SK-N-SH (cell line): Measurements from ENCODE around the gene MCF2L2. TPM values are rescaled to one million over a fixed set of nuclear protein-coding genes. Genes with fewer than 3 reads are reported as not detected.
"Not testable (repeated sequence)": the region's sequence is repeated elsewhere in the genome, so short reads cannot be mapped to it uniquely, and the experiment has no call there.

Source experiments
- CTCF ChIA-PET: fragments of 300-600, 350-600 bp; formaldehyde crosslinking; extraction: SDS; loops from one replicate; lab custom pipeline; 2021; lab: Yijun Ruan, JAX
- POLR2A ChIA-PET: fragments of 350-600 bp; sonication (Branson Sonifier 250); formaldehyde crosslinking; extraction: SDS; loops from one replicate; lab custom pipeline; 2020; ENCODE audit warnings: antibody characterized with exemption, inconsistent platforms; lab: Yijun Ruan, JAX
- DNase-seq: peaks from one replicate; pipeline ENCODE4 v3.0.0; 2012
- H2AFZ ChIP-seq: fragments of 200-600 bp; sonication (generic); 2 replicates; pipeline ENCODE4 v1.8.1; 2016; ENCODE audit warnings: antibody characterized with exemption, mild to moderate bottlenecking, low read depth
- H3F3A ChIP-seq: fragments of 200-600 bp; sonication (generic); replicated peaks from 2 replicates; pipeline ENCODE3; 2016; ENCODE audit warnings: antibody characterized with exemption, mild to moderate bottlenecking; ENCODE audit not compliant: insufficient read depth
- H3K27ac ChIP-seq, 2 experiments: fragments of 200-500 bp in 1 of 2; fragments of 200-600 bp in 1 of 2; sonication (Bioruptor generic) in 1 of 2; sonication (generic), shearing (Covaris generic) in 1 of 2; 2 replicates each; pipeline versions ENCODE4 v1.5.1 to v1.6.1; 2014 to 2016; ENCODE audit warnings: low read depth in 2 of 2, inconsistent platforms in 1 of 2, low read length in 1 of 2, mild to moderate bottlenecking in 1 of 2, mixed read lengths in 1 of 2
- H3K27me3 ChIP-seq: fragments of 200-600 bp; sonication (generic), shearing (Covaris generic); 2 replicates; pipeline ENCODE4 v1.6.1; 2016; ENCODE audit warnings: mixed run types; ENCODE audit not compliant: insufficient read depth
- H3K36me3 ChIP-seq, 2 experiments: fragments of 200-500 bp in 1 of 2; fragments of 200-600 bp in 1 of 2; sonication (Bioruptor generic) in 1 of 2; sonication (generic) in 1 of 2; replicated peaks in 1 of 2; 2 replicates each; pipeline versions ENCODE3 to v1.5.1; 2014 to 2016; ENCODE audit warnings: low read length in 1 of 2, mild to moderate bottlenecking in 1 of 2; ENCODE audit not compliant: insufficient read depth in 2 of 2, control insufficient read depth in 1 of 2
- H3K4me1 ChIP-seq, 2 experiments: fragments of 200-500 bp in 1 of 2; fragments of 200-600 bp in 1 of 2; sonication (Bioruptor generic) in 1 of 2; sonication (generic), shearing (Covaris generic) in 1 of 2; 2 replicates each; pipeline versions ENCODE4 v1.5.1 to v1.6.1; 2014 to 2016; ENCODE audit warnings: low read depth in 1 of 2, low read length in 1 of 2, mixed run types in 1 of 2; ENCODE audit not compliant: insufficient read depth in 2 of 2, control insufficient read depth in 1 of 2
- H3K4me2 ChIP-seq: fragments of 200-600 bp; sonication (generic), shearing (Covaris generic); 2 replicates; pipeline ENCODE4 v1.6.1; 2017; ENCODE audit warnings: mixed run types
- H3K4me3 ChIP-seq, 2 experiments: fragments of 200-500 bp in 1 of 2; fragments of 200-600 bp in 1 of 2; sonication (Bioruptor generic) in 1 of 2; sonication (generic), shearing (Covaris generic) in 1 of 2; 2 replicates each; pipeline versions ENCODE4 v1.5.1 to v1.8.1; 2014 to 2016; ENCODE audit warnings: low read depth in 2 of 2, inconsistent platforms in 1 of 2, low read length in 1 of 2, mild to moderate bottlenecking in 1 of 2, mixed read lengths in 1 of 2, moderate library complexity in 1 of 2
- H3K79me2 ChIP-seq: fragments of 200-600 bp; sonication (generic); 2 replicates; pipeline ENCODE4 v1.8.1; 2017; ENCODE audit warnings: mild to moderate bottlenecking; ENCODE audit not compliant: insufficient read depth
- H3K9ac ChIP-seq: fragments of 200-600 bp; sonication (generic); 2 replicates; pipeline ENCODE4 v1.6.1; 2017; ENCODE audit warnings: mixed run types
- H3K9me2 ChIP-seq: fragments of 200-600 bp; sonication (generic); 2 replicates; pipeline ENCODE4 v1.6.1; 2017; ENCODE audit warnings: mixed run types
- H3K9me3 ChIP-seq: fragments of 200-600 bp; sonication (generic); 2 replicates; pipeline ENCODE4 v1.6.1; 2017; ENCODE audit warnings: mixed run types, mild to moderate bottlenecking, moderate library complexity
- H4K20me1 ChIP-seq: fragments of 200-600 bp; sonication (generic); 2 replicates; pipeline ENCODE4 v1.6.1; 2017; ENCODE audit warnings: mild to moderate bottlenecking, mixed run types; ENCODE audit not compliant: insufficient read depth
- CHD2 ChIP-seq: fragments of 150-350 bp; IDR thresholded peaks from 2 replicates; pipeline ENCODE4 v1.6.1; 2018; ENCODE audit warnings: low read length; ENCODE audit not compliant: partially characterized antibody
- EP300 ChIP-seq, 2 experiments: IDR thresholded peaks; 2 replicates each; pipeline versions ENCODE4 v1.4.0 to v1.6.1; 2012; ENCODE audit warnings: borderline replicate concordance in 1 of 2, low read depth in 1 of 2, low read length in 1 of 2
- FOXJ3 ChIP-seq: sonication (generic); formaldehyde crosslinking; IDR thresholded peaks from 2 replicates; pipeline ENCODE4 v1.5.1; 2020; ENCODE audit warnings: mild to moderate bottlenecking, missing genetic modification reagents
- GATA2 ChIP-seq: sonication (generic); formaldehyde crosslinking; IDR thresholded peaks from 2 replicates; pipeline ENCODE4 v1.5.0; 2020; ENCODE audit warnings: mild to moderate bottlenecking, missing genetic modification reagents
- MAX ChIP-seq: IDR thresholded peaks from 2 replicates; pipeline ENCODE4 v1.4.0; 2012; ENCODE audit warnings: low read depth
- MEF2A ChIP-seq: IDR thresholded peaks from 2 replicates; pipeline ENCODE4 v1.4.0; 2012; ENCODE audit warnings: low read depth, borderline replicate concordance
- MXI1 ChIP-seq: IDR thresholded peaks from 2 replicates; pipeline ENCODE4 v1.6.1; 2012; ENCODE audit warnings: mild to moderate bottlenecking, low read depth, low read length, improper control_type of control experiment
- RXRA ChIP-seq: IDR thresholded peaks from 2 replicates; pipeline ENCODE4 v1.4.0; 2012; ENCODE audit warnings: low read depth, mild to moderate bottlenecking, borderline replicate concordance
- SIN3A ChIP-seq: IDR thresholded peaks from 2 replicates; pipeline ENCODE4 v1.6.1; 2012; ENCODE audit warnings: low read depth, mild to moderate bottlenecking, low read length, moderate library complexity, borderline replicate concordance
- TAF1 ChIP-seq: IDR thresholded peaks from 2 replicates; pipeline ENCODE4 v1.6.1; 2012; ENCODE audit warnings: low read depth, mild to moderate bottlenecking, low read length, moderate library complexity, borderline replicate concordance
- YY1 ChIP-seq: IDR thresholded peaks from 2 replicates; pipeline ENCODE4 v1.4.0; 2012; ENCODE audit warnings: low read depth, mild to moderate bottlenecking
- WGBS: methylation state at CpG from one replicate; pipeline ENCODE4 v1.1.6; 2017; ENCODE audit warnings: low lambda C conversion rate; 5-methylcytosine and 5-hydroxymethylcytosine counted together
- polyA plus RNA-seq, 3 experiments: library from polyadenylated mRNA; depleted of rRNA; stranded (reverse); fragments of >200 nt; gene quantifications; 2 replicates each; pipeline ENCODE4 v1.2.3, GENCODE V29; 2012

Gene MCF2L2, protein sequence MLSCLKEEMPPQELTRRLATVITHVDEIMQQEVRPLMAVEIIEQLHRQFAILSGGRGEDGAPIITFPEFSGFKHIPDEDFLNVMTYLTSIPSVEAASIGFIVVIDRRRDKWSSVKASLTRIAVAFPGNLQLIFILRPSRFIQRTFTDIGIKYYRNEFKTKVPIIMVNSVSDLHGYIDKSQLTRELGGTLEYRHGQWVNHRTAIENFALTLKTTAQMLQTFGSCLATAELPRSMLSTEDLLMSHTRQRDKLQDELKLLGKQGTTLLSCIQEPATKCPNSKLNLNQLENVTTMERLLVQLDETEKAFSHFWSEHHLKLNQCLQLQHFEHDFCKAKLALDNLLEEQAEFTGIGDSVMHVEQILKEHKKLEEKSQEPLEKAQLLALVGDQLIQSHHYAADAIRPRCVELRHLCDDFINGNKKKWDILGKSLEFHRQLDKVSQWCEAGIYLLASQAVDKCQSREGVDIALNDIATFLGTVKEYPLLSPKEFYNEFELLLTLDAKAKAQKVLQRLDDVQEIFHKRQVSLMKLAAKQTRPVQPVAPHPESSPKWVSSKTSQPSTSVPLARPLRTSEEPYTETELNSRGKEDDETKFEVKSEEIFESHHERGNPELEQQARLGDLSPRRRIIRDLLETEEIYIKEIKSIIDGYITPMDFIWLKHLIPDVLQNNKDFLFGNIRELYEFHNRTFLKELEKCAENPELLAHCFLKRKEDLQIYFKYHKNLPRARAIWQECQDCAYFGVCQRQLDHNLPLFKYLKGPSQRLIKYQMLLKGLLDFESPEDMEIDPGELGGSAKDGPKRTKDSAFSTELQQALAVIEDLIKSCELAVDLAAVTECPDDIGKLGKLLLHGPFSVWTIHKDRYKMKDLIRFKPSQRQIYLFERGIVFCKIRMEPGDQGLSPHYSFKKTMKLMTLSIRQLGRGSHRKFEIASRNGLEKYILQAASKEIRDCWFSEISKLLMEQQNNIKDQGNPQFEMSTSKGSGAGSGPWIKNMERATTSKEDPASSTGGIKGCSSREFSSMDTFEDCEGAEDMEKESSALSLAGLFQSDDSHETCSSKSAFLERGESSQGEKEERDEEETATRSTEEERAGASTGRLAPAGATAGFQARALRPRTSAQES
- 0.56 and 0.75 TPM in 2 replicates for polyA plus RNA-seq (2012; rRNA removed)
- polyA plus RNA-seq (2012; cell fraction: cytosol; rRNA removed) = 0.35 and 0.42 TPM in 2 replicates
- 1.8 and 2.7 TPM in 2 replicates for polyA plus RNA-seq (2012; cell fraction: nucleus; rRNA removed)

DNA sequence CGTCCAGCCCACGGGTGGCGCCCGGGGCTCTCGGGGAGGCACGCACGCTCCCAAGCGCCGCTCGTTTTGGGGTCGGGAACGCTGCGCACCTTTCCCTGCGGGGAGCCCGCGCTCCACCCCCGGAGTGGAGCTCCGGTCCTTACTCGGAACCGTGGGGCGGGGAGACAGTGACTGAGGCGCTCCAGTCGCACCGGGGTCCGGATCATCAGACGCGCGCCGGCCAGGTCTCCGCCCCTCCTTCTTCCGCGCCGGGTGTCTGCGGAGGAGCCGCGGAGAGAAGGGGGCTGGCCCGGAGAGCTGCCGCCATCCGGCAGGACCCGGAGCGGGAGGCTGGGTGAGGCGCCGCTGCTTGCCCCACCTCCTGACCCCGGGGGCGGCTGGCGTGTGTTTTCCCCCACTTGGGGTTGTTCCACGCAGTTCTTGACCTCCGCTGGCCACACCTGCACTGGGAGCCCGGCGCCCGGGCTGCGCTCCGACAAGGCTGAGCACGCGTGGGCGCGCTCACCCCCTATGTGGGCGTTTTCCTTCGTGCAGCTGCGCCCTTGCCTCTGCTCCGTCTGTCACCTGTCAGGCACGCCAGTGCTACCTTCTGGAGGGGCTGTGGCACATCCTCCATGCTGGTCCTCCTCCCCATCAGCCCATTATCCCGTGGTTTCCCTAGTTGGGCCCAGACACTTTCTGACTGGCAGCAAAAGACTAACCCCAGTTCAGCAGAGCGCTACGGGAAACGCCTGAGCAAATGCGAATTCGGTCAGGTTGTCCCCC lies at the start of gene MCF2L2:
TSS of gene MCF2L2 (minus strand) at position 173 of the 765 bp plus-strand sequence. CDS start 642 bp downstream, outside the sequence.
- Histone ChIP-seq H3K36me3 (no peaks in the 10 kb centered on the region), H3K4me3 (peak within 1 kb of the TSS; percentile 79 to 87), H2AFZ (peak within 1 kb of the TSS; percentile 92), H3K27me3 (peaks cover 5% of the 10 kb centered on the region; the same call in 1 of the 2 replicates), H4K20me1 (no peaks in the 10 kb centered on the region), H3K4me2 (peak within 1 kb of the TSS; percentile 95), H3K9me3 (no peaks in the 10 kb centered on the region), H3K4me1 (peaks cover 0 to 12% of the 10 kb centered on the region in 2 experiments; a peak in 1 of 4 replicates), H3K27ac (peak within 1 kb of the TSS in 1 of 2 experiments; percentile 51; a peak in 2 of 4 replicates), H3F3A (peaks cover 4% of the 10 kb centered on the region), H3K9ac (peak within 1 kb of the TSS; percentile 58), H3K9me2 (no peaks in the 10 kb centered on the region), H3K79me2 (no peaks in the 10 kb centered on the region)
- ChIA-PET CTCF (interaction anchor here (1.0 to 1.8 kb wide), 9 partner anchors 10 to 339 kb away, joined by 3 to 8 read pairs (median 4); no protein-coding TSS in a partner anchor), POLR2A (interaction anchor here (0.6 to 1.6 kb wide), 6 partner anchors 9 to 174 kb away, joined by 3 to 4 read pairs (median 3); no protein-coding TSS in a partner anchor)
- DNase-seq = peak; percentile 90
- 6% methylated on average over 17 of the region's 68 CpGs for WGBS
- peak; percentile 43; the same call in 1 of the 2 replicates for TF ChIP-seq MXI1
- no peak for TF ChIP-seq FOXJ3
- TF ChIP-seq YY1 = 0 out of 2 replicates have a peak, but pooled peaks have one; percentile 37

GRCh38 chr3:183477801-183478456 lies 49.5 kb upstream of the MCF2L2 start:
- DNase-seq = no peak
- Histone ChIP-seq H3K4me2 (no peak overlapping the region), H4K20me1 (no peaks in the 10 kb centered on the region), H3K9ac (no peak overlapping the region)
- CTCF ChIA-PET = interaction anchor here (0.7 to 3.5 kb wide), 3 partner anchors 11 to 407 kb away, joined by 3 to 12 read pairs (median 4); partner anchors contain the start of gene PARL
- WGBS = 61% methylated on average over 7 of the region's 8 CpGs
- TF ChIP-seq CHD2 = no peak
- no peak for TF ChIP-seq MAX
- TF ChIP-seq TAF1 = no peak
- no peak for TF ChIP-seq SIN3A
- no peak for TF ChIP-seq RXRA
- no peak for TF ChIP-seq EP300 (IDR thresholded peaks at IDR 0.05; ENCODE audit: borderline replicate concordance in 1 of 2, low read depth in 1 of 2, low read length in 1 of 2)
- TF ChIP-seq FOXJ3 = no peak
- no peak for TF ChIP-seq GATA2
- no peak for TF ChIP-seq MEF2A
- TF ChIP-seq, all 33 proteins: peak for 0
- Histone ChIP-seq H3F3A (no peaks in the 10 kb centered on the region), H3K9me2 (no peaks in the 10 kb centered on the region), H3K27ac (no peak overlapping the region), H3K79me2 (no peaks in the 10 kb centered on the region), H3K27me3 (no peaks in the 10 kb centered on the region; the same call in 1 of the 2 replicates), H3K9me3 (no peaks in the 10 kb centered on the region), H2AFZ (no peak overlapping the region), H3K4me3 (no peak overlapping the region), H3K36me3 (no peaks in the 10 kb centered on the region), H3K4me1 (peaks cover 0 to 8% of the 10 kb centered on the region in 2 experiments; a peak in 1 of 4 replicates)
- POLR2A ChIA-PET = no interaction called here

- H3F3A ChIP-seq, DNase-seq, H3K27ac ChIP-seq, POLR2A ChIA-PET, H3K27me3 ChIP-seq, H2AFZ ChIP-seq, H3K4me2 ChIP-seq, H3K4me3 ChIP-seq, H3K4me1 ChIP-seq, H3K9me2 ChIP-seq, H3K36me3 ChIP-seq, H3K79me2 ChIP-seq, H3K9me3 ChIP-seq, H4K20me1 ChIP-seq, H3K9ac ChIP-seq: not testable (repeated sequence)
- CTCF ChIA-PET = interaction anchor here (0.6 to 2.2 kb wide), 5 partner anchors 8 to 409 kb away, joined by 3 to 7 read pairs (median 3); partner anchors contain the start of gene PARL
- WGBS = 85% methylated on average over 1 of the region's 1 CpG
Observed at GRCh38 chr3:183475764-183476162, 47.3 kb upstream of the MCF2L2 start.
